Measurements from ENCODE around the gene DOK6. TPM values are rescaled to one million over a fixed set of nuclear protein-coding genes. Genes with fewer than 3 reads are reported as not detected.
A peak's percentile ranks its signal among the peaks of the same experiment; 100 is the strongest.

Gene DOK6
- total RNA-seq, 2 experiments from 2014 or later: not detected

- ChIA-PET POLR2A (no interaction called here), CTCF (no interaction called here)
- ATAC-seq: no peak
- Mint-ChIP-seq H3K36me3 (ENCODE audit: low read depth) (no peaks in the 10 kb centered on the region), H3K4me1 (ENCODE audit: low read depth) (no peaks in the 10 kb centered on the region), H3K9me3 (ENCODE audit: insufficient read depth) (no peaks in the 10 kb centered on the region), H3K4me3 (no peak overlapping the region), H3K27ac (no peak overlapping the region), H3K27me3 (ENCODE audit: low read depth) (no peaks in the 10 kb centered on the region)
- DNase-seq: no peak
Observed at GRCh38 chr18:69564602-69565001, 163.9 kb downstream of the DOK6 start.

- H3K4me1 Mint-ChIP-seq (ENCODE audit: low read depth): no peaks in the 10 kb centered on the region
- no peak overlapping the region for H3K4me3 Mint-ChIP-seq
- H3K27ac Mint-ChIP-seq: no peak overlapping the region
- DNase-seq: no peak
- H3K9me3 Mint-ChIP-seq (ENCODE audit: insufficient read depth): no peaks in the 10 kb centered on the region
- no peak for ATAC-seq
- no peaks in the 10 kb centered on the region for H3K36me3 Mint-ChIP-seq (ENCODE audit: low read depth)
- no peaks in the 10 kb centered on the region for H3K27me3 Mint-ChIP-seq (ENCODE audit: low read depth)
- CTCF ChIA-PET: interaction anchor here (0.6 kb wide), 1 partner anchor 27 kb away, joined by 3 read pairs; no protein-coding TSS in a partner anchor
- POLR2A ChIA-PET: no interaction called here
Observed at GRCh38 chr18:69567813-69568488, 167.3 kb downstream of the DOK6 start.

GRCh38 chr18:69569133-69569532 is 168.4 kb downstream of the DOK6 start:
- ChIA-PET CTCF (no interaction called here), POLR2A (no interaction called here)
- Mint-ChIP-seq H3K4me1 (ENCODE audit: low read depth) (no peaks in the 10 kb centered on the region), H3K27me3 (ENCODE audit: low read depth) (no peaks in the 10 kb centered on the region), H3K4me3 (no peak overlapping the region), H3K36me3 (ENCODE audit: low read depth) (no peaks in the 10 kb centered on the region), H3K27ac (no peak overlapping the region), H3K9me3 (ENCODE audit: insufficient read depth) (no peaks in the 10 kb centered on the region)
- ATAC-seq: no peak
- no peak for DNase-seq

GRCh38 chr18:69574401-69574800 is 173.7 kb downstream of the DOK6 start:
- no peak for ATAC-seq
- Mint-ChIP-seq H3K27me3 (ENCODE audit: low read depth) (no peaks in the 10 kb centered on the region), H3K4me3 (no peak overlapping the region)

GRCh38 chr18:69580107-69580506 is 179.4 kb downstream of the DOK6 start:
- no peaks in the 10 kb centered on the region for H3K36me3 Mint-ChIP-seq (ENCODE audit: low read depth)
- H3K27me3 Mint-ChIP-seq (ENCODE audit: low read depth): no peaks in the 10 kb centered on the region
- H3K27ac Mint-ChIP-seq: peak overlapping the region; percentile 65
- peaks cover 6% of the 10 kb centered on the region for H3K4me1 Mint-ChIP-seq (ENCODE audit: low read depth)
- H3K9me3 Mint-ChIP-seq (ENCODE audit: insufficient read depth): no peaks in the 10 kb centered on the region
- peak; percentile 25 for DNase-seq
- H3K4me3 Mint-ChIP-seq: no peak overlapping the region
- ATAC-seq: peak; percentile 42
- POLR2A ChIA-PET: no interaction called here
- CTCF ChIA-PET: interaction anchor here (0.7 kb wide), 1 partner anchor 23 kb away, joined by 4 read pairs; no protein-coding TSS in a partner anchor

More at GRCh38 chr18:69574401-69574800, 173.7 kb downstream of the DOK6 start:
- H3K4me1 Mint-ChIP-seq (ENCODE audit: low read depth): no peaks in the 10 kb centered on the region
- no peaks in the 10 kb centered on the region for H3K36me3 Mint-ChIP-seq (ENCODE audit: low read depth)
- no peak for DNase-seq
- H3K27ac Mint-ChIP-seq: no peak overlapping the region
- ChIA-PET POLR2A (no interaction called here), CTCF (no interaction called here)
- no peaks in the 10 kb centered on the region for H3K9me3 Mint-ChIP-seq (ENCODE audit: insufficient read depth)

- no peak for ATAC-seq
- CTCF ChIA-PET: interaction anchor here (0.6 kb wide), 1 partner anchor 487 kb away, joined by 3 read pairs; no protein-coding TSS in a partner anchor
- H3K4me1 Mint-ChIP-seq (ENCODE audit: low read depth): peaks cover 6% of the 10 kb centered on the region
- H3K27ac Mint-ChIP-seq: no peak overlapping the region
- POLR2A ChIA-PET: no interaction called here
- no peak for DNase-seq
- H3K4me3 Mint-ChIP-seq: no peak overlapping the region
- no peaks in the 10 kb centered on the region for H3K36me3 Mint-ChIP-seq (ENCODE audit: low read depth)
- H3K27me3 Mint-ChIP-seq (ENCODE audit: low read depth): no peaks in the 10 kb centered on the region
- no peaks in the 10 kb centered on the region for H3K9me3 Mint-ChIP-seq (ENCODE audit: insufficient read depth)
Observed at GRCh38 chr18:69584429-69584828, 183.7 kb downstream of the DOK6 start.

GRCh38 chr18:69585696-69586095 is 185.0 kb downstream of the DOK6 start:
- Mint-ChIP-seq H3K36me3 (ENCODE audit: low read depth) (no peaks in the 10 kb centered on the region), H3K4me3 (no peak overlapping the region), H3K9me3 (ENCODE audit: insufficient read depth) (no peaks in the 10 kb centered on the region), H3K4me1 (ENCODE audit: low read depth) (no peaks in the 10 kb centered on the region), H3K27ac (no peak overlapping the region), H3K27me3 (ENCODE audit: low read depth) (no peaks in the 10 kb centered on the region)
- POLR2A ChIA-PET: no interaction called here
- CTCF ChIA-PET: no interaction called here
- DNase-seq (no peak), ATAC-seq (no peak)

- ChIA-PET CTCF (no interaction called here), POLR2A (no interaction called here)
Observed at GRCh38 chr18:69586537-69586936, 185.8 kb downstream of the DOK6 start.

GRCh38 chr18:69588301-69588700 is 187.6 kb downstream of the DOK6 start:
- Mint-ChIP-seq H3K9me3 (ENCODE audit: insufficient read depth) (no peaks in the 10 kb centered on the region), H3K27me3 (ENCODE audit: low read depth) (no peaks in the 10 kb centered on the region), H3K36me3 (ENCODE audit: low read depth) (no peaks in the 10 kb centered on the region), H3K4me1 (ENCODE audit: low read depth) (no peaks in the 10 kb centered on the region), H3K4me3 (no peak overlapping the region), H3K27ac (no peak overlapping the region)
- DNase-seq (no peak), ATAC-seq (no peak)
- CTCF ChIA-PET: interaction anchor here (0.6 kb wide), 1 partner anchor 393 kb away, joined by 3 read pairs; no protein-coding TSS in a partner anchor
- POLR2A ChIA-PET: no interaction called here

More at GRCh38 chr18:69586537-69586936, 185.8 kb downstream of the DOK6 start:
- Mint-ChIP-seq H3K36me3 (ENCODE audit: low read depth) (no peaks in the 10 kb centered on the region), H3K9me3 (ENCODE audit: insufficient read depth) (no peaks in the 10 kb centered on the region), H3K4me3 (no peak overlapping the region), H3K27me3 (ENCODE audit: low read depth) (no peaks in the 10 kb centered on the region), H3K4me1 (ENCODE audit: low read depth) (no peaks in the 10 kb centered on the region), H3K27ac (no peak overlapping the region)
- no peak for ATAC-seq
- DNase-seq: no peak

GRCh38 chr18:69590150-69590549 is 189.5 kb downstream of the DOK6 start:
- H3K9me3 Mint-ChIP-seq (ENCODE audit: insufficient read depth): peaks cover 4% of the 10 kb centered on the region
- DNase-seq (no peak), ATAC-seq (no peak)
- ChIA-PET CTCF (no interaction called here), POLR2A (no interaction called here)
- H3K27me3 Mint-ChIP-seq (ENCODE audit: low read depth): no peaks in the 10 kb centered on the region
- H3K36me3 Mint-ChIP-seq (ENCODE audit: low read depth): no peaks in the 10 kb centered on the region
- no peaks in the 10 kb centered on the region for H3K4me1 Mint-ChIP-seq (ENCODE audit: low read depth)
- H3K4me3 Mint-ChIP-seq: no peak overlapping the region
- H3K27ac Mint-ChIP-seq: no peak overlapping the region

- no peak overlapping the region for H3K27ac Mint-ChIP-seq
- no peaks in the 10 kb centered on the region for H3K4me1 Mint-ChIP-seq (ENCODE audit: low read depth)
- DNase-seq (no peak), ATAC-seq (no peak)
- peaks cover 4% of the 10 kb centered on the region for H3K27me3 Mint-ChIP-seq (ENCODE audit: low read depth)
- peaks cover 4% of the 10 kb centered on the region for H3K9me3 Mint-ChIP-seq (ENCODE audit: insufficient read depth)
- CTCF ChIA-PET: no interaction called here
- H3K36me3 Mint-ChIP-seq (ENCODE audit: low read depth): no peaks in the 10 kb centered on the region
- POLR2A ChIA-PET: no interaction called here
- no peak overlapping the region for H3K4me3 Mint-ChIP-seq
Observed at GRCh38 chr18:69596345-69596744, 195.7 kb downstream of the DOK6 start.

GRCh38 chr18:69597561-69597960 is 196.9 kb downstream of the DOK6 start:
- H3K4me1 Mint-ChIP-seq (ENCODE audit: low read depth): no peaks in the 10 kb centered on the region
- ChIA-PET CTCF (no interaction called here), POLR2A (no interaction called here)
- DNase-seq (no peak), ATAC-seq (no peak)
- H3K9me3 Mint-ChIP-seq (ENCODE audit: insufficient read depth): peaks cover 4% of the 10 kb centered on the region
- H3K36me3 Mint-ChIP-seq (ENCODE audit: low read depth): no peaks in the 10 kb centered on the region
- H3K27ac Mint-ChIP-seq: no peak overlapping the region
- H3K27me3 Mint-ChIP-seq (ENCODE audit: low read depth): peaks cover 4% of the 10 kb centered on the region
- H3K4me3 Mint-ChIP-seq: no peak overlapping the region

- H3K4me1 Mint-ChIP-seq (ENCODE audit: low read depth): no peaks in the 10 kb centered on the region
- H3K27ac Mint-ChIP-seq: no peak overlapping the region
- ChIA-PET CTCF (no interaction called here), POLR2A (no interaction called here)
- H3K27me3 Mint-ChIP-seq (ENCODE audit: low read depth): peaks cover 4% of the 10 kb centered on the region
- ATAC-seq (no peak), DNase-seq (no peak)
- H3K4me3 Mint-ChIP-seq: no peak overlapping the region
- peaks cover 4% of the 10 kb centered on the region for H3K9me3 Mint-ChIP-seq (ENCODE audit: insufficient read depth)
- H3K36me3 Mint-ChIP-seq (ENCODE audit: low read depth): no peaks in the 10 kb centered on the region
Observed at GRCh38 chr18:69599377-69599776, 198.7 kb downstream of the DOK6 start.
